ENCODE results near the gene RACK1.

GRCh38 chr5:181223729-181224389, 19.8 kb downstream of the RACK1 start:
- no peak for TF ChIP-seq CREB1 (CRISPR knock-in tag; IDR thresholded peaks at IDR 0.05; ENCODE audit: low read depth)
- TF ChIP-seq POLR2AphosphoS5 (IDR thresholded peaks at IDR 0.05; ENCODE audit: low read depth), result peak; percentile 18; the same call in 1 of the 2 replicates

Measured in GM23338 (cell line).